ENCODE measurements around the gene PILRA. TPM values are rescaled to one million over a fixed set of nuclear protein-coding genes. Genes with fewer than 3 reads are reported as not detected.
A peak's percentile ranks its signal among the peaks of the same experiment; 100 is the strongest.
"Not testable (repeated sequence)": the region's sequence is repeated elsewhere in the genome, so short reads cannot be mapped to it uniquely, and the experiment has no call there.

PILRA gene
- total RNA-seq, 1 donor from 2014 or later, result 21.6 TPM

DNA sequence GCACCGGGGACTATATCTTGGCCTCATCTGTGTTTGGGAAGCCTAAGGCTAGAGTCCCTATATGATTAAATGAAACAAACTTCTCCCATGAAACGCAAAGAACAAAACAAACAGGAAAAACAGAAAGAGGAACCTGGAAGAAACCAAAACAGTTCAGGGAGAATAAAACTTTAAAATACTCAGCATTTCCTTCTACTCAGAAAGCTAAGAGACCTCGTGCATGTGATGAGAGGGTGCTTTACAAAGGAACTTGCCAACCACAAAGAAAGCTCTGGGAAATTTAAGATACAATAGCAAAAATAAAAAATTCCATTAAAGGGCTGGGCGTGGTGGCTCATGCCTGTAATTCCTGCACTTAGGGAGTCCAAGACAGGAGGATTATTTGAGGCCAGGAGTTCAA, 6.9 kb downstream of the PILRA start:
- no peak for DNase-seq (ENCODE audit: low spot score)

DNA sequence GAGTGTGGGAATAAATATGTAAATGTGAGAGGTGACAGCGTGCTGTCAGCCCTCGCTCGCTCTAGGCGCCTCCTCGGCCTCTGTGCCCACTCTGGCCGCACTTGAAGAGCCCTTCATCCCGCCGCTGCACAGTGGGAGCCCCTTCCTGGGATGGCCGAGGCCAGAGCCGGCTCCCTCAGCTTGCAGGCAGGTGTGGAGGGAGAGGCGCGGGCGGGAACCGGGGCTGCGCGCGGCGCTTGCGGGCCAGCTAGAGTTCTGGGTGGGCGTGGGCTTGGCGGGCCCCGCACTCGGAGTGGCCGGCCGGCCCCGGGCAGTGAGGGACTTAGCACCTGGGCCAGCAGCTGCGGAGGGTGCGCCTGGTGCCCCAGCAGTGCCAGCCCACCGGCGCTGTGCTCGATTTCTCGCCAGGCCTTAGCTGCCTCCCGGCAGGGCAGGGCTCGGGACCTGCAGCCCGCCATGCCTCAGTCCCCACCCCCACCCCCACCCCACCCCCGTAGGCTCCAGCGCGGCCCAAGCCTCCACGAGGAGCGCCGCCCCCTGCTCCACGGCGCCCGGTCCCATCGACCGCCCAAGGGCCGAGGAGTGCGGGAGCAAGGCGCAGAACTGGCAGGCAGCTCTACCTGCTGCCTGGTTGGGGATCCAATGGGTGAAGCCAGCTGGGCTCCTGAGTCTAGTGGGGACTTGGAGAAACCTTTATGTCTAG, 8.4 kb downstream of the PILRA start:
- not testable (repeated sequence) for DNase-seq (ENCODE audit: low spot score)

DNA sequence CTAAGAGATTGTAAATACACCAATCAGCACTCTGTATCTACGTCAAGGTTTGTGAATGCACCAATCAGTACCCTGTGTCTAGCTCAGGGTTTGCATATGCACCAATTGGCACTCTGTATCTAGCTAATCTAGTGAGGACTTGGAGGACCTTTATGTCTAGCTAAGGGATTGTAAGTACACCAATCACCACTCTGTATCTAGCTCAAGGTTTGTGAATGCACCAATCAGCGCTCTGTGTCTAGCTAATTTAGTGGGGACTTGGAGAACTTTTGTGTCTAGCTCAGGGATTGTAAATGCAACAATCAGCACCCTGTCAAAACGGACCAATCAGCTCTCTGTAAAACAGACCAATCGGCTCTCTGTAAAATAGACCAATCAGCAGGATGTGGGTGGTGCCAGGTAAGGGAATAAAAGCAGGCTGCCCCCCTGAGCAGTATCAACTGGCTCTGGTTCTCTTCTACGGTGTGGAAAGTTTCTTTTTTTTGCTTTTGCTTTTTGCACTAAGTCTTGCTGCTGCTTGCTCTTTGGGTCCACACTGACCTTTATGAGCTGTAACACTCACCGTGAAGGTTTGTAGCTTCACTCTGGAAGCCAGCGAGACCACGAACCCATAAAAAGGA, 9.1 kb downstream of the PILRA start:
- not testable (repeated sequence) for DNase-seq (ENCODE audit: low spot score)

DNA sequence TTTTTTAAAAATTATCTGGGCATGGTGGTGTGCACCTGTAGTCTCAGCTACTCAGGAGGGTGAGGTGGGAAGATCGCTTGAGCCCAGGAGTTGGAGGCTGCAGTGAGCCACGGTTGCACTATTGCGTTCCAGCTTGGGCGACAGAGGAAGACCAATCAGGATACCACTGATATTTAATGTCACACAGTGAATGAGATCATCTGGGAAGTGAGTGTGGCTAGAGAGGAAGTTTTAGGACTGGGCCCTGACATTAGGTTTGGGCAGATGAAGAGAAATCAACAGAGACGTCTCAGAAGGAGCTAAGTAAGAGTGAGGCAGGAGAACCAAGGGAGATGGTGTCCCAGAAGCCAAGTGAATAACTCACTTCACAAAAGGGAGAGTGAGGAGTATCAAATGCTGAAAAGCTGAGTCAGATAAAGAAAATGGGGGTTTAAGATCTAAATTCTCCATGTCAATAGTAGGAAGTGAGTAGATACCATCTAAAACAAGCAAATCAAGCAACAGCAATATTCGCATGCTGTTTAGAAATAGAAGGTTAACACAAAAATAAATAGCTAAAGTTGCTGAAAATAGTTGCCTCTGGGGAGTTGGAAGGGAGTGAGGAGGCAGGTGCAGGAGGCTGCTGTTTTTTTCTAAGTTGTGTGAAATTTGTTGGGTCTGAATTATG, 11.5 kb downstream of the PILRA start:
- DNase-seq (ENCODE audit: low spot score), result no peak

GRCh38 chr7:100386940-100387339, 13.7 kb downstream of the PILRA start:
- no peak for DNase-seq (ENCODE audit: low spot score)

DNA sequence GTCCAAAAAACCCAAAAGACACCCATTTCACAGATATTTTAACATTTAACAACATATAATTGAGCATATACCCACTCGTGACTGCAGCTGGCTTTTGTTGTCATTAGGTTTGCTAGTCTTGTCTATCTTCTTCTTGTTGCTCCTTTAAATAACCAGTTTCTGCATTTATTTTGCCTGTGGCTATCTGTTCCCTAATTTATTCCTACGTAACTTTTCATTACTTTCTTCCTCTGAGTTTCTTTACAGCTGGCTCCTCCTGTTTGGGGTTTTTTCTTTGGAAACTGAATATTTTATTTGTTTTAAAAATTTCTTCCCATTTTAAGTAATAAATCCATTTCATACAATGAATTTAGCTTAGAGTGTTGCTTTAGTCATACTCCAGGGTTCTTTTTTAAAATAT, 14.4 kb downstream of the PILRA start:
- DNase-seq (ENCODE audit: low spot score), result no peak

- no peak for DNase-seq (ENCODE audit: low spot score)
These were observed 16.3 kb downstream of the PILRA start for GRCh38 chr7:100389437-100390088.

GRCh38 chr7:100390286-100391009, 17.2 kb downstream of the PILRA start:
- no peak for DNase-seq (ENCODE audit: low spot score)

DNA sequence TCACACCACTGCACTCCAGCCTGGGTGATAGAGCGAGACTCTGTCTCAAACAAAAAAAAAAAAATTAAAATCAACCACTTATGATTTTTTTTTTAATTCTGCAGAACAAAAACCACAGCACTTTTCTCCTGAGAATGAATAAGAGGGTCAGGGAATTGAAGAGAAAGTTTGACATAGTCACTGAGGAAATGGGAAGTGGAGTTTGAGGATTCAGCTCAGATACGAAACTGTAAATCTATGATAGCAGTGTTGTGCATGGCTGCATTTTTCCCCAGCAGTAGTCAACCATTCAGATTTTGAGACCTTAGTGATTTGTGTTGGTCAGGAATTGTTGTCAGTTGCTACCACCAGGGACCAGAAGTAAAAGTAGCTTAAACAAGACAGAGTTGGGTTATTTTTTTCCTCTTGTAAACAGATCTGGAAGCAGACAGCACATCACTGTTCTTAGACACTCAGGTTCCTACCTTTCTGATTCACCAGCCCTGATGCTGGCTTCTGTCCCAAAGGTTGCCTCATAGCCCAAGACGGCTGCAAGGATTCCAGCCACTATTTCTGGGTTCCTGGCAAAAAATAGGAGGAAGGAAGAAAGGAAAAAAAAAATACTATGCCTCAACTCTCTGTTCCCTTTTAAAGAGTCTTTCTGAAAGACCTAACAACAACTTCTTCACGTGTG, 20.1 kb downstream of the PILRA start:
- no peak for DNase-seq (ENCODE audit: low spot score)

GRCh38 chr7:100394077-100394476, 20.8 kb downstream of the PILRA start:
- DNase-seq (ENCODE audit: low spot score), result no peak

DNA sequence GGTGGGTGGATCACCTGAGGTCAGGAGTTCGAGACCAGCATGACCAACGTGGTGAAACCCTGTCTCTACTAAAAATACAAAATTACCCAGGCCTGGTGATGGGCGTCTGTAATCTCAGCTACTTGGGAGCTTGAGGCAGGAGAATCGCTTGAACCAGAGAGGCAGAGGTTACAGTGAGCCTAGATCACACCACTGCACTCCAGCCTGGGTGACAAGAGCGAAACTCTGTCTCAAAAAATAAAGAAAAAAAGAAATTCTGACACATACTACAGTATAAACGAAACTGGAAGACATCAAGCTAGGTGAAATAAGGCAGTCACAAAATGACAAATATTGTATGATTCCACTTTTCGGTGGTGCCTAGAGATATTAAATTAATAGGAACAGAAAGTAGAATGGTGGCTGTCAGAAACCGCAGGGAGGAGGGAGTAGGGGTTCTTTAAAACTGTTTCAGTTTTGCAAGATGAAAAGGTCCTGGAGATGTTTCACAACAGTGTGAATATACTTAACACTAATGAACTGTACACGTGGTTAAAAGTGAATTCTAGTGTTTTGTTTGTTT, 23.2 kb downstream of the PILRA start:
- DNase-seq (ENCODE audit: low spot score), result no peak

- DNase-seq (ENCODE audit: low spot score), result no peak
These were observed 24.2 kb downstream of the PILRA start for GRCh38 chr7:100397315-100398081.

DNA sequence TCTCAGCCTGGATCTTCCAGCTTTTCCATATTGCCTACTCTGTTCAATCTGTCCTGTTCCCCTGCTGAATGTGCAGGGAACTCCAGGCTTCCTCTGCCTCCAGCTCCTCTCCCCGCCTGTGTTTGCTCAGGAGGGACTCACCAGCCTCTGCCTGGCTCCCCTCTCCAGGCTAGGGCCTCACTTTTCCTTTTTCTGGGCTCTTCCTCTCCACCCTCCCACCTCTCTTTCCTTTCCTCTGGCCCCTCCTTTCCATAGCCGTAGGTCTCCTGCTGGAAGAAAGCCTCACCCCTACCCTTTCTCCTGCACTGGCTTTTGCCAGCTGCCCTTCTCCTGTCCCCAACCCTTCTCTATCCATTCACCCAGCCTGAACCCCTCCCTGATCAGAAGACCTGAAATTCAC, 25.0 kb downstream of the PILRA start:
- DNase-seq (ENCODE audit: low spot score), result no peak

DNA sequence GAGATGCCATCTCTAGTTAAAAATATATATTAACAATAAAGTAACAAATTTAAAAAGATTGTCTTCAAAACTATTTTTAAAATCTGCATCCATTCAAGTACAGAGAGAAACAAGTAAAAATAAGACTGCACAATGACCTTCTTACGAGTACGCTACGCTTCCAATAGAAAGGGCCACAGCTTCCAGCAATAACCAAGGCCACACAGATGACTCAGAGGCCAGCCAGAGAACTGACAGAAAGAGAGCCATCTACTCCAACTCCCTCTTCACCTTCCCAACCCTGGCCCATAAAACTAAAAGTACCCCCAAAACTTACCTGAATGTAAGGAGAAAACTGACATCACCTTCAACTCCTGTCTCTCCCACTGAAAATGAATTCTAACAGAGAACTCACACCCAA, 26.8 kb downstream of the PILRA start:
- DNase-seq (ENCODE audit: low spot score), result no peak

- DNase-seq (ENCODE audit: low spot score), result no peak
These were observed 27.4 kb downstream of the PILRA start for GRCh38 chr7:100400656-100401055.

GRCh38 chr7:100401811-100402210, 28.5 kb downstream of the PILRA start:
- no peak for DNase-seq (ENCODE audit: low spot score)

DNA sequence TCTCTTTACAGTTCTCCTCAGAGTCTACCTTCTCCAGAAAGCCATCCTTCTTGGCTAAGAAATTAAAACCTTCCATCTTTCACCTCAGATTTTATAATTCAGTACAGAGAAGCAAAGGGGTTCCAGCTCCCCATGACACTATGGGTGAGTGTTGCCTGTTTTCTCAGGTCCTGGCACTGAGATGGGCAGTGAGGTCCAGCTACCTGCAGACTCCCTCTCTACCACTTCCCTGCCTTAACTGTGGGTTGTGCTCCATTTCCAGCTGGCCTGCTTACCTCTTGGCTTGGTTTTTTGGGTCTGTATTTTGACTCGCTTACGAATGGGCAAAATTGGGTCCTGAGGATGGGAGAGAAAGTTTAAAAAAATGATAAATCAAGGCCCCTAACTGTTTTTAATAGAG, 29.0 kb downstream of the PILRA start:
- no peak for DNase-seq (ENCODE audit: low spot score)

- no peak for DNase-seq (ENCODE audit: low spot score)
These were observed 33.5 kb downstream of the PILRA start for GRCh38 chr7:100406767-100407166.

DNA sequence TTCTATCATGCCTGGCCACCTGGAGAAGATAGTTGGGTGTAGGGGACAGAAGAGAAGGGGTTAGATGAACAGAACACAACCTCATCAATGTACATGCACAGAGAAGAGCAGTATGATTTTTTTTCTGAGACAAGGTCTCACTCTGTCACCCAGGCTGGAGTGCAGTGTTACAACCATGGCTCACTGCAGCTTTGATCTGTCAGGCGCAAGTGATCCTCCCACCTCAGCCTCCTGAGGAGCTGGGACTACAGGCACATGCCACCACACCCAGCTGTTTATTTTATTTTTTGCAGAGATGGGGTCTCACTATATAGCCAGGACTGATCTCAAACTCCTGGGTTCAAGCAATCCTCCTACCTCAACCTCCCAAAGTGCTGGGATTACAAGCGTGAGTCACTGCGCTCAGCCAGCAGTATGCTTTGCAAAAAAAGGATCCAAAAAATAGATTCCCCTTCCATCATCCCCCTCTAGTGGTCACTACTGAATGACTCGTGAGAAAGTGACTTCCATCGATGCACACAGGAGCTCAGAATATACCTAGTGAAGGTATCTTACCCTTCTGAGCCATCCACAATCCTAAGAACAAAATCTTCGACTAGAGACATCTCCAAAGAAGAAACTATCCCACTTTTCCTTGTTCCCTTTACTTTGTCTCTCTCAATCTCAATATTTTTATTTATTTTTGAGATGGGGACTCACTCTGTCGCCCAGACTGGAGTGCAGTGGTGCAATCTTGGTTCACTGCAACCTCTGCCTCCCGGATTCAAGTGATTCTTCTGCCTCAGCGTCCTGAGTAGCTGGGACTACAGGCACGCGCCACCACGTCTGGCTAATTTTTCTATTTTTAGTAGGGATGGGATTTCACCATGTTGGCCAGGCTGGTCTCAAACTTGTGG, 34.2 kb downstream of the PILRA start:
- DNase-seq (ENCODE audit: low spot score), result peak; percentile 56
